ENCODE data around the gene PRPF38A. TPM values are rescaled to one million over a fixed set of nuclear protein-coding genes. Genes with fewer than 3 reads are reported as not detected.

The PRPF38A gene
- total and polyA plus RNA-seq, 2 donors from 2014 or later: 19.0 to 46.7 TPM

DNA sequence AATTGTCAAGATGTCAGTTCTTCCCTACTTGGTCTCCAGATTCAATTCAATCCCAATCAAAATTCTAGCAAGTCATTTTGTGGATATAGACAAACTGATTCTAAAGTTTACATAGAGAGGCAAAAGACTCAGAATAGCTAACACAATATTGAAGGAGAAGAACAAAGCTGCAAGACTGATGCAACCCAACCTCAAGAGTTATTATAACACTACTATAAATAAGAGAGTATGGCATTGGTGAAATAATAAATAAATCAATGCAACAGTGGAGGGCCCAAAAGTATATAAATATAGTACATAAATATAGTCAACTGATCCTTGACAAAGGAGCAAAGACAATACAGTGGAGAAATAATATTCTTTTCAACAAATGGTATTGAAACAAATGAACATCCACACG, 49.7 kb downstream of the PRPF38A start:
- no peak for FAIRE-seq

DNA sequence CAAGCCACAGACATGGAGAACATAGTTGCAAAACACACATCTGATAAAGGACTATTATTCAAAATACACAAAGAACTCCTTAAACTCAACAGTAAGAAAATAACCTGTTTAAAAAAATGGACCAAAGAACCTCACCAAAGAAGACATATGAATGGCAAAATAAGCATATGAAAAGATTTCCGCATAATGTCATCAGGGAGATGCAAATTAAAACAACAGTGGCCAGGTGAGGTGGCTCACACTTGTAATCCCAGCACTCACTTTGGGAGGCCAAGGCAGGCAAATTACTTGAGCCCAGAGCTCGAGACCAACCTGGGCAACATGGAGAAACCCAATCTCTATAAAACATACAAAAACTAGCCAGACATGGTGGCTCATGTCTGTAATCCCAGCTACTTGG, 50.4 kb downstream of the PRPF38A start:
- intact Hi-C loops (cut with DNase I): no loop called here
- H3K9me3 ChIP-seq (ENCODE audit: control insufficient read depth in 2 of 3, insufficient read depth in 1 of 3, low read length in 3 of 3): no peaks in the 10 kb centered on the region
- no peak overlapping the region for H3K4me3 ChIP-seq (ENCODE audit: low read length in 3 of 3)
- TF ChIP-seq, protein P1, sequence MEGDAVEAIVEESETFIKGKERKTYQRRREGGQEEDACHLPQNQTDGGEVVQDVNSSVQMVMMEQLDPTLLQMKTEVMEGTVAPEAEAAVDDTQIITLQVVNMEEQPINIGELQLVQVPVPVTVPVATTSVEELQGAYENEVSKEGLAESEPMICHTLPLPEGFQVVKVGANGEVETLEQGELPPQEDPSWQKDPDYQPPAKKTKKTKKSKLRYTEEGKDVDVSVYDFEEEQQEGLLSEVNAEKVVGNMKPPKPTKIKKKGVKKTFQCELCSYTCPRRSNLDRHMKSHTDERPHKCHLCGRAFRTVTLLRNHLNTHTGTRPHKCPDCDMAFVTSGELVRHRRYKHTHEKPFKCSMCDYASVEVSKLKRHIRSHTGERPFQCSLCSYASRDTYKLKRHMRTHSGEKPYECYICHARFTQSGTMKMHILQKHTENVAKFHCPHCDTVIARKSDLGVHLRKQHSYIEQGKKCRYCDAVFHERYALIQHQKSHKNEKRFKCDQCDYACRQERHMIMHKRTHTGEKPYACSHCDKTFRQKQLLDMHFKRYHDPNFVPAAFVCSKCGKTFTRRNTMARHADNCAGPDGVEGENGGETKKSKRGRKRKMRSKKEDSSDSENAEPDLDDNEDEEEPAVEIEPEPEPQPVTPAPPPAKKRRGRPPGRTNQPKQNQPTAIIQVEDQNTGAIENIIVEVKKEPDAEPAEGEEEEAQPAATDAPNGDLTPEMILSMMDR (IDR thresholded peaks at IDR 0.05; ENCODE audit: borderline replicate concordance, extremely low read depth, insufficient read depth): no peak
- no peaks in the 10 kb centered on the region for H3K27me3 ChIP-seq (ENCODE audit: control insufficient read depth, insufficient read depth, low read length)
- no peaks in the 10 kb centered on the region for H3K4me1 ChIP-seq (ENCODE audit: control insufficient read depth in 2 of 3, insufficient read depth in 2 of 3, low read depth in 1 of 3, low read length in 3 of 3)
- no peaks in the 10 kb centered on the region for H3K36me3 ChIP-seq (ENCODE audit: control insufficient read depth in 2 of 3, insufficient read depth in 3 of 3, low read length in 3 of 3)
- H3K9ac ChIP-seq (ENCODE audit: low read length in 3 of 3): no peak overlapping the region
- FAIRE-seq: no peak
- DNase-seq: no peak
- H3K27ac ChIP-seq (ENCODE audit: low read depth in 2 of 2, low read length in 2 of 2): no peak overlapping the region

More for the DNA sequence above, 49.7 kb downstream of the PRPF38A start:
- no peaks in the 10 kb centered on the region for H3K27me3 ChIP-seq (ENCODE audit: control insufficient read depth, insufficient read depth, low read length)
- no peaks in the 10 kb centered on the region for H3K9me3 ChIP-seq (ENCODE audit: control insufficient read depth in 2 of 3, insufficient read depth in 1 of 3, low read length in 3 of 3)
- TF ChIP-seq, protein P1 (IDR thresholded peaks at IDR 0.05; ENCODE audit: borderline replicate concordance, extremely low read depth, insufficient read depth): no peak
- H3K4me1 ChIP-seq (ENCODE audit: control insufficient read depth in 2 of 3, insufficient read depth in 2 of 3, low read depth in 1 of 3, low read length in 3 of 3): no peaks in the 10 kb centered on the region
- H3K27ac ChIP-seq (ENCODE audit: low read depth in 2 of 2, low read length in 2 of 2): no peak overlapping the region
- DNase-seq: no peak
- no peak overlapping the region for H3K4me3 ChIP-seq (ENCODE audit: low read length in 3 of 3)
- H3K36me3 ChIP-seq (ENCODE audit: control insufficient read depth in 2 of 3, insufficient read depth in 3 of 3, low read length in 3 of 3): no peaks in the 10 kb centered on the region
- H3K9ac ChIP-seq (ENCODE audit: low read length in 3 of 3): no peak overlapping the region
- intact Hi-C loops (cut with DNase I): no loop called here

DNA sequence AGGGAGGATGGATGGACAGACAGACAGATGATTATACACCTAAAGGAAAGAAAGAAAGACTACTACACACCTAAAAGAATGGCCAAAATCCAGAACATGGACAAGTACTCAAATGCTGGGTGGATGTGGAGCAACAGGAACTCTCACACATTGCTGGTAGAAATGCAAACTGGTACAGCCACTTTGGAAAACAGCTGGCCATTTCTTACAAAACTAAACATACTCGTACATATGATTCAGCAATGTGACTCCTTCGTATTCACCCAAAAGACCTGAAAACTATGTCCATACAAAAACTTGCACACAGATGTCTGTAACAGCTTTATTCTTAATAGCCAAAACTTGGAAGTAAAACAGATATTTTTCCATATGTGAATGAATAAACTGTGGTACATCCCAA, 51.3 kb downstream of the PRPF38A start:
- no peaks in the 10 kb centered on the region for H3K36me3 ChIP-seq (ENCODE audit: control insufficient read depth in 2 of 3, insufficient read depth in 3 of 3, low read length in 3 of 3)
- intact Hi-C loops (cut with DNase I): no loop called here

More for the DNA sequence above, 51.3 kb downstream of the PRPF38A start:
- no peaks in the 10 kb centered on the region for H3K4me1 ChIP-seq (ENCODE audit: control insufficient read depth in 2 of 3, insufficient read depth in 2 of 3, low read depth in 1 of 3, low read length in 3 of 3)
- TF ChIP-seq, protein P1 (IDR thresholded peaks at IDR 0.05; ENCODE audit: borderline replicate concordance, extremely low read depth, insufficient read depth): no peak
- no peak overlapping the region for H3K4me3 ChIP-seq (ENCODE audit: low read length in 3 of 3)
- no peak for FAIRE-seq
- no peak for DNase-seq
- no peak overlapping the region for H3K27ac ChIP-seq (ENCODE audit: low read depth in 2 of 2, low read length in 2 of 2)
- no peaks in the 10 kb centered on the region for H3K27me3 ChIP-seq (ENCODE audit: control insufficient read depth, insufficient read depth, low read length)
- no peak overlapping the region for H3K9ac ChIP-seq (ENCODE audit: low read length in 3 of 3)
- H3K9me3 ChIP-seq (ENCODE audit: control insufficient read depth in 2 of 3, insufficient read depth in 1 of 3, low read length in 3 of 3): no peaks in the 10 kb centered on the region

Data from kidney (tissue), 14 donors.